Activated CD8-positive, alpha-beta T cell treated with anti-CD3 and anti-CD28 coated beads, Interleukin-2, amount 10 ng/mL, durations not matched to agents 7 days and 5 days (primary cell): ENCODE results near the gene KLF8. TPM values are rescaled to one million over a fixed set of nuclear protein-coding genes. Genes with fewer than 3 reads are reported as not detected.

ENCODE experiments used
- ATAC-seq: fragments of 150-1000 bp; cut with Tn5 transposase; one replicate; pipeline ENCODE4 v1.10.0; 2021; ENCODE audit warnings: moderate library complexity
- CTCF ChIA-PET: fragments of 350-600 bp; sonication (Branson Sonifier 250); formaldehyde crosslinking; loops from one replicate; lab custom pipeline; 2021; ENCODE audit warnings: antibody characterized with exemption; lab: Charles Lee
- POLR2A ChIA-PET: fragments of 350-600 bp; sonication (Branson Sonifier 250); formaldehyde crosslinking; loops from one replicate; lab custom pipeline; 2021; ENCODE audit warnings: antibody characterized with exemption; lab: Charles Lee
- DNase-seq: peaks from one replicate; pipeline ENCODE4 v3.0.0-alpha.2; 2020
- H3K27ac Mint-ChIP-seq: one replicate; pipeline ENCODE4 v1.8.0; 2021; ENCODE audit warnings: mild to moderate bottlenecking, mixed read lengths
- H3K27me3 Mint-ChIP-seq: one replicate; pipeline ENCODE4 v1.8.0; 2021; ENCODE audit warnings: low read depth, mixed read lengths
- H3K36me3 Mint-ChIP-seq: one replicate; pipeline ENCODE4 v1.8.0; 2021; ENCODE audit warnings: low read depth, mixed read lengths
- H3K4me1 Mint-ChIP-seq: one replicate; pipeline ENCODE4 v1.8.0; 2021; ENCODE audit warnings: low read depth, mixed read lengths
- H3K4me3 Mint-ChIP-seq: one replicate; pipeline ENCODE4 v1.8.0; 2021; ENCODE audit warnings: mild to moderate bottlenecking, mixed read lengths
- H3K9me3 Mint-ChIP-seq: one replicate; pipeline ENCODE4 v1.8.0; 2022; ENCODE audit warnings: mixed read lengths; ENCODE audit not compliant: insufficient read depth
- total RNA-seq, 2 experiments: library from RNA; stranded (reverse); gene quantifications; one replicate each; pipeline ENCODE4 v1.2.3, GENCODE V29; 2021

KLF8 gene
- total RNA-seq, 2 experiments from 2014 or later = 2.8 TPM

DNA sequence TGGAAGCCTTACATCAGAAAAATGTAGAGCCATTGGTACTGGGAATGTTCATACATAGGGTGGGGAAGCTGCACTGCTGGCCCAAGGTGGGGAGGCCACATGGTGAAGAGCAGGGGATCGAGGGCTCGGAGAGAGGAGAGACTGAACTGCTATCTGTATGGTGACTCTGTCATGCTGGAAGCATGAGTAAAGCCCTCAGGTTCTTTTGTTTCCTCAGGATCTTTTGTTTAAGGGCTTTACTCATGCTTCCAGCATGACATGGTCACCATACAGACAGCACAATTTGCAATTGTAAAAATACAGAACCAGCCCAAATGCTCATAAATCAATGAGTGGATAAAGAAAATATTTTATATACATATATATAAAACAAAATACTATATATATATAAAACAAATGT, 78.4 kb downstream of the KLF8 start:
- DNase-seq (no peak), ATAC-seq (no peak)
- H3K4me3 Mint-ChIP-seq = no peak overlapping the region
- H3K27me3 Mint-ChIP-seq = no peaks in the 10 kb centered on the region
- no peaks in the 10 kb centered on the region for H3K36me3 Mint-ChIP-seq
- H3K4me1 Mint-ChIP-seq = peaks cover 10% of the 10 kb centered on the region
- H3K27ac Mint-ChIP-seq = no peak overlapping the region
- CTCF ChIA-PET = no interaction called here
- peaks cover 13% of the 10 kb centered on the region for H3K9me3 Mint-ChIP-seq
- POLR2A ChIA-PET = no interaction called here

DNA sequence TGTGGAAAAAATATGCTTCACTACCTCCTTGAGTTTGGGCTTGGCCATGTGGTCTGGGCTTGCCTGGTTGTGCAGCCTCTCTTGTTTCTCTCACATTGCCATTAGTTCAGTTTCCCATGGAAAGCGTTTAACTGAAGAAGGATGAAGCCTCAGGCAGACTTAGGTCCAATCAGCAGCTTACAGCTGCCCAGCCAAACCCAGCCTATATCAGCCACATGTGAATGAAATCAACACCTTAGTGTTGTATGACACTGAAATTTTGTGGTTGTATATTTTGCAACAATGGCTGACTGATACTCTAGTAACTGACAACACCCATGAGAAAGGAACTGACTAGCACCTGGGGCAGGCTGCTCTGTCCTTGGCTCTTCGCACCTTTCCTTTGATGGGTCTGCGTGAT, 81.2 kb downstream of the KLF8 start:
- no peak for ATAC-seq
- POLR2A ChIA-PET = no interaction called here
- peaks cover 10% of the 10 kb centered on the region for H3K9me3 Mint-ChIP-seq
- CTCF ChIA-PET = no interaction called here
- H3K36me3 Mint-ChIP-seq = no peaks in the 10 kb centered on the region
- H3K4me1 Mint-ChIP-seq = peaks cover 10% of the 10 kb centered on the region
- no peak overlapping the region for H3K27ac Mint-ChIP-seq
- H3K27me3 Mint-ChIP-seq = no peaks in the 10 kb centered on the region
- H3K4me3 Mint-ChIP-seq = no peak overlapping the region
- DNase-seq = no peak

DNA sequence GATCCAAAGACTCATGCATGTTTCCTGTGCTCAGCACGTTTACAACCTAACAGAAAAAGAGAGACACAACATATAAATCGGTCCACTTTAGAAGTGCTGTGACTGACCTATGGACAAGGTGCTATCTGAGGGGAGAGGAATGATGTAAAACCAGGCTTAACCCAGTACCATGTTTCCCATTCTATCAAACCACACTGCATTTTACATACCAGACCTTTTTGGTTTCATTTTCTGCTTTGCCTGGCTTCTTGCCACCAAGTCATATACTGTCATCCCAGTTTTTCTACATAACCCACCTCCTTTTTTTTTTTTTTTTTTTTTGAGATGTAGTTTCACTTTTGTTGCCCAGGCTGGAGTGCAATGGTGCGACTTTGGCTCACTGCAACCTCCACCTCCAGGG, 82.2 kb downstream of the KLF8 start:
- POLR2A ChIA-PET = no interaction called here
- CTCF ChIA-PET = no interaction called here
- peak overlapping the region; percentile 57 for H3K27ac Mint-ChIP-seq
- ATAC-seq = peak; percentile 58
- H3K9me3 Mint-ChIP-seq = peaks cover 3% of the 10 kb centered on the region
- H3K4me1 Mint-ChIP-seq = peaks cover 10% of the 10 kb centered on the region
- H3K36me3 Mint-ChIP-seq = no peaks in the 10 kb centered on the region
- H3K4me3 Mint-ChIP-seq = peak overlapping the region; percentile 12
- peak; percentile 27 for DNase-seq
- H3K27me3 Mint-ChIP-seq = no peaks in the 10 kb centered on the region

DNA sequence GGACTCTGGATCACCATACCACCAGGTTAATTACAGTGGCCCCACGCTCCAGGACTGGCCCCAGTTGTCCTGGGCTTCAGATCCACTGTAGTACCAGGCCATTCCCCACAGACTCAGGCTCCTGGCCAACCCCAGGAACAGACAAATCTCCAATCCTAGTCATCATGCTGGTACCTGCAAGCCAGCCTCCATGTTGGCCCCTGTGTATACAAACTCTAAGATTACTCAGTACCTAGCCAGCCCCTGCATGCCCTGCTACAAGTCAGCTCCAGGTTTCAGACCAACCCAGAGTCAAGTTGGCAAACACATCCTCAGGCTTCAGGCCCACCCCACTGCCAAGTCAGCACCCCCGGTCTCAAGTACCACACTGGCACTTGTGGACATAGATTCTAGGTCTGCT, 85.9 kb downstream of the KLF8 start:
- DNase-seq (no peak), ATAC-seq (no peak)
- Mint-ChIP-seq H3K4me3 (no peak overlapping the region), H3K36me3 (no peaks in the 10 kb centered on the region), H3K27me3 (no peaks in the 10 kb centered on the region), H3K4me1 (peaks cover 15% of the 10 kb centered on the region), H3K27ac (no peak overlapping the region), H3K9me3 (no peaks in the 10 kb centered on the region)
- POLR2A ChIA-PET = no interaction called here
- CTCF ChIA-PET = no interaction called here

DNA sequence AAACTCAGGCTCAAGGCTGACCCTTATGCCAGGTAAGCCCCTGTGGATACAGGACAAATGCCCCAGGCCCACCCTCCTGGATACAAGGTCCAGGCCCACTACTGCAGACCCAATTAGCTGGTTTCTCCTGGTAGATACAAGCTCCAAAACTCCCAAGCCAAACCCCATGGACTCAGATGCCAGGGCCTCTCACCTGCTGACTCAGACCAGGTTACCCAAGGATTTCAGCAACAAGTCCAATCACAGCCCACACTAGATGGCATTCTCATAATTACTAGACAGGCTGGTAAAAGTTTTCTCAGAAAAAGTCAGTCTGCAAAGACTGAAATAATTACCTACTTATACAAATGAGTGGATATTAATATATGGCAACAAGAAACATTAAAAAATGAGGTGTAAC, 87.0 kb downstream of the KLF8 start:
- ChIA-PET CTCF (no interaction called here), POLR2A (no interaction called here)
- Mint-ChIP-seq H3K27ac (no peak overlapping the region), H3K4me3 (no peak overlapping the region), H3K4me1 (peaks cover 8% of the 10 kb centered on the region), H3K36me3 (no peaks in the 10 kb centered on the region), H3K27me3 (no peaks in the 10 kb centered on the region), H3K9me3 (no peaks in the 10 kb centered on the region)
- no peak for DNase-seq
- ATAC-seq = no peak
